Hematopoietic multipotent progenitor cell treated with erythropoietin and hydrocortisone succinate and interleukin-3 and kit ligand, for 17 days (in vitro differentiated cells): ENCODE results near the gene MGST3.
"Not testable (repeated sequence)": the region's sequence is repeated elsewhere in the genome, so short reads cannot be mapped to it uniquely, and the experiment has no call there.

Experiments used
- DNase-seq: peaks from one replicate; pipeline ENCODE4 v3.0.0-alpha.2; 2015; ENCODE audit warnings: low spot score

Gene MGST3

DNA sequence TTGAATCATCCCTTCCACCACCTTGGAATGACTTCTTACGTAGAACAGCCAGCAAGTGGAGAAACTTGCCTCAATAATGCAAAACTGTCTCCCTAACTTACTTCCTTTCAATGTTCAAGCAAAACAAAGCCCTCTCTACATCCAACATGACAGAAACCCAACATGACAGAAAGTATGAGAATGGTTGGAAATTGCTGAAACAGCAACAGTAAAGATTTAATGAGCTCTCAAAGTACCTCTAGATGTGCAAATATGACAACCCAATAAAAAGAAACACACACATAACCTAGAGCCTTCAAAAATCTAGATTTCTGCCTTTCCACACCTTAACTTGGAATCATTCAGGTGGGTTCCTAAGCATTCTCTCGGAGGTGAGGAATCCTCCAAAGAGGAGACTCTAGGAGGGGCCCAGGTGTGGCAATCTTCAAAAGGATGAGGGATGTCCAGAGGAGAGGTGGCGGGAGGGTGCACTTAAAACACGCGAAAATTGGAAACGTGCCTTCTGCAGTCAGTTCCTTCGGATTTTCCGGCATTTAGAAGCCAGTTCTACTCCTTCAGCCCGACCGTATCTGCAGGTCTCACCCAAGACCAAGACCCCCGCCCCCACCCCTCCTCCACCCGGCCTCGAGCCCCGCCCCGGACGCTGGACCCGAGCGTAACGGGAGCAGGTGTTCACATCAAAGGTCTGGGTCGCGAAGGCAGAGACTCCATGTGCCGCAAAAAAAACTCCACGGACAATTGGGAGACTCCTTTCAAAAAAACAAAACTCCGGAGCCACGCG, 996 bp upstream of the MGST3 start:
- DNase-seq, result no peak

GRCh38 chr1:165631342-165632151, 513 bp downstream of the MGST3 start:
- DNase-seq, result peak; percentile 87

DNA sequence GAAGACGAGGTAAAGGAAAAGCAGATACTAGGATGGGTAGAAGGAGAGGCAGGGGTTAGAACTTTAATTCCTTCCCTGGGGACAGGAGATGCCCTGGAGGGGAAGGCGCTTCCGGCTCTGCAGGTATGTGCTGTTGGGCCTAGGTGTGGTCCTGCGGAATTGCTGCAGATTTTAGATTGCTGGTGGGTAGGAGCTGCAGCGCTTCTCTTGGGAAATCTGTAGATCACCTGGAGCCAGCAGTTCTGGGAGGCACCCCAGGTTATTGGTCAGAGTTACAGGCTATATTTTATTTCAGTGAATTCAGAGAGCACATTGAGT, 1.1 kb downstream of the MGST3 start:
- DNase-seq, result no peak

DNA sequence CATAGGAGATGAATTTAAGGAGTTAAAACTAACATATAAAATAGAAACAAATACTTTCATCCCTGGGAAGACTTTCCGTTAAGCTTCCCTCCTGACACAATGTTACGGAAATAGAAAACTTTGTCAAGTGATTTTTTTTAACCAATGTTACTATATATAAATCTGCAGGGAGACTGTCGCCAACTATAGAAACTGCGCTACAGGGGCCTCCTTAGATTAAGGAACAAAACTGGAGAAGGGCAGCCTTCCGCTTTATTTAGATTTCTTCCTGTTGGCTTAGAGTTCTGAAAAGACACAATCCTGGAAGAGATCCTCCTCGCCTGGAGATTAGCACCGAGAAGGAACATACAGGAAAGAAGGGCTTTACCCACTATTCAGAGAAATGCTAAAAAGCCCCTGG, 1.5 kb downstream of the MGST3 start:
- no peak for DNase-seq

DNA sequence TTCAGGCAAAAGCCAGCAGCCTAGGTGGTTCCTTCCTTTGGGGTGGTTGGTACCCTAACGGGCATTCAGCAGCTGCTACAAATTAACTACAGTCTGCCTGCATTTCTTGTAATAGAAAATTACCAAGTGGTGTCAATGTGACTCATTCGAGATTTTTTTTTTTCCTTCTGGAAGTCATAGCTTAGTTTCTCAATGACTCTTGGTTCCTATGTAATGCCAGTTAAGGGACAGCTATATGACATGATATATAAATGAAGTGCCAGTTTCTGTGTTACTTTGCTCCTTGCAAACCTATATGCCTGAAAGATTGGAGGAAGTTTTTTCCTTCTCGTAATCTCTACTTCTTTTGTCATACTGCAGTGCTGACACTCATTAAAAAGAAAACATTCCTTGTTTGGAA, 2.6 kb downstream of the MGST3 start:
- peak; percentile 41 for DNase-seq

DNA sequence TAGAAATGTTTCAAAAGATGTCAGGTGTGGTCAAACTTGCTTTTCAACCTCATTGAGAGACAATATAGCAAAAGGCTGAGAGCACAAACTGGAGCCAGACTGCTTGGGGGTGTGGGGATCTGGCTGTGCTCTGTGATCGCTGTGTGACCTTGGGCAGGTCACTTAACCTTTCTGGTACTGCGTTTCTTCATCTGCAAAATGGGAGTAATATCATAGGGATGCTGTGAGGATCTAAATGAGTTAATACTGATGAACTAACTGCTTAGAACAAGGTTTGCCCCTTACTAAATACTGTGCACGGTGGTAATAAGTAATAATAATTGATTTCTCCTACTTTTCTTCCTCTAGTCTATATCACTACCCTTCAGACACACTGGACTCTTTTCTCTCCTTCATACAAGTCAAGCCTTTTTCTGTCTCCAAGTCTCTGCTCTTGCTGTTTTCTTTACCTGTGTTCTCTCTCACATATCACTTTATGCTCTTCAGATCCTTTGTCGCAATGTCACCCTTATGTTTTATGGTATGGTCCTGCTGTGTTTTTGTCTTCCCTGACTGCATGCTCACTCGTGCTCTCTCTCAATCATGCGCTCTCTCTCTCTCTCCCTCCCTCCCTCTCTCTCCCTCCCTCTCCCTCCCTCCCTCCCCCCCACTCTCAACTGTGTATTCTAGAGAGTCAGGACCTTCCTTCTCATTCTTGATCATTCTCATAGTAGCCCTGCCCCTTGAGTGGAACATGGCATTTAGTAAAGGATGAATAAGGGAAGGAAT, 3.3 kb downstream of the MGST3 start:
- DNase-seq, result peak; percentile 33

- DNase-seq, result no peak
These were observed 4.3 kb downstream of the MGST3 start for GRCh38 chr1:165635329-165635728.

GRCh38 chr1:165635823-165636222, 4.8 kb downstream of the MGST3 start:
- DNase-seq, result no peak

GRCh38 chr1:165637427-165637826, 6.4 kb downstream of the MGST3 start:
- no peak for DNase-seq

DNA sequence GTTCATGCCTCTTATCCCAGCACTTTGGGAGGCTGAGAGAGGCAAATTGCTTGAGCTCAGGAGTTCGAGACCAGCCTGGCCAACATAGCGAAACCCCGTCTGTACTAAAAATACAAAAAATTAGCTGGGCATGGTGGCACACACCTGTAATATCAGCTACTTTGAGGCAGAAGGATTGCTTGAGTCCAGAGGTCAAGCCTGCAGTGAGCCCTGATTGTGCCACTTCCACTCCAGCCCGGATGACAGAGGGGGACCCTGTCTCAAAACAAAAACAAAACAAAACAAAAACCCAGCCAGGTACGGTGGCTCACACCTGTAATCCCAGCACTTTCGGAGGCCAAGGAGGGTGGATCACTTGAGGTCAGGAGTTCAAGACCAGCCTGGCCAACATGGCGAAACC, 7.2 kb downstream of the MGST3 start:
- not testable (repeated sequence) for DNase-seq

DNA sequence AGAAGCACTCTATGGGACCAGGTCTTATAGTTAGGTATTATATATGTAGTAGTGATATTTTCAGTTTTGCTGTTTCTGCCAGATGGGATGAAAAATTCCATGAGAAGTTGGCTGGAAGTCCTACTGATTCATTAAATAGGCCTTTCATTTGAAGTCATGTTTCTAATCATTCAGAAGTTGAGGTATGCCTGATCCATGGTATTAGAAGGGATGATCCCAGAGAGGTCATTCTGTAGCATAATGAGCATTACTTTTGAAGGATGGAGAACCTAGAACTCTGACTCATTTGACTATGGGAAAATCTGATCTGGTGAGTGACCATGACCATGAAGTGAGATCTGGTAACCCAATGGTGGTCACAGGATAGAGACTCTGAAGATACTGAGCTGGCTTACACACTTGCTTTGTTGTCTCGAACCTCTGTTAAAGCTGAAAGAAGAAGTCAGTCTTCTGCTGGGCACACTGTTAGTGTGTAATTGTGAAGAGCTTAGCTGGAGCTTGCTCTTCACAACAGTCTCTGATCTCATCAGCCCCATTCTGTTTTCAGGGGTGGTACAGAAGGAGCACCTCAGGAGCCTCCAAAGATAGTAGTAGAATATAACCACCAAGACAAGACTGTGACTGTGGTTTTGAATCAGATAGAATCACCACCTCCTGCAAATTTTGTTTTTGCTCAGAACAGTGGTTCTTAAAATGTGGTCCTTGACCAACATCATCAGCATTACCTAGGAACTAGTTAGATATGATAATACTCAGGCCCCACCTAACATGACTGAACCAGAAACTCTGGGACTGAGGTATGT, 9.0 kb downstream of the MGST3 start:
- no peak for DNase-seq

- no peak for DNase-seq
These were observed 10.4 kb downstream of the MGST3 start for GRCh38 chr1:165641231-165641987.

- peak; percentile 23 for DNase-seq
These were observed 13.2 kb downstream of the MGST3 start for GRCh38 chr1:165644064-165644735.

- peak; percentile 90 for DNase-seq
These were observed 14.8 kb downstream of the MGST3 start for GRCh38 chr1:165645654-165646366.

DNA sequence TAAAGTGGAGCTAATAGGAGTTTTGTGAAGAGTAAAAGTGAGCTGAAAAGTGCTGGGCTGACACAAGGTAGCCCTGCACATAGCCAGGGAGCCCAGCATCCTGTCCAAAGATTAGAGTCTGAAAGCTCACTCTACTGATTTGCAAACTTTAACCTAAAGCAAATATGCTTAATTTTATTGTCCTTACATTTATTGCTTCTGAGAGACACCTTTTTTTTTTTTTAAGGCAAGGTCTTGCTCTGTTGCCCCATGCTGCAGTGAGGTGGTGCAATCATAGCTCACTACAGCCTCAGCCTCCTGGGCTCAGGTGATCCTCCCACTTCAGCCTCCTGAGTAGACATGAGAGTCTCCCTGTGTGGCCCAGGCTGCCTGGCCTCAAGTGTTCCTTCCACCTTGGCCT, 16.5 kb downstream of the MGST3 start:
- peak; percentile 30 for DNase-seq

DNA sequence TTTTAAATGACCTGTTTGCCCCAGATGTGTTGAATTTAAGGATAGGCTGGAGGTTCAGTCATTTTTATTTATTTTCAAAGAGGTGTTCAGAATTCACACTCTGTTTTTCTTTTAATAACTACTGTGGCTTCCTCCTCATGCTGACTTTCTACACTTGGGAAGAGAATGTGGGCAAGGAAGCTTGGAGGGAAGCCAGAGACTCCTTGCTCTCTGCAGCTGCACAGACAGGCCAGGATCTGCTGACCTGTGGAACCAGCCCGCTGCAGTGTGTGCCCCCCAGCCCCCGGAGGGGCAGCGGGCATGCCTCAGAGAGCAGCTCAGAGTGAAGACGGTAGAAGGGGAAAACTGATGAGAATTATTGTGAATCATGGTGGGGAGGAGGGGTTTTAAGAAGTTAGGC, 16.9 kb downstream of the MGST3 start:
- no peak for DNase-seq

DNA sequence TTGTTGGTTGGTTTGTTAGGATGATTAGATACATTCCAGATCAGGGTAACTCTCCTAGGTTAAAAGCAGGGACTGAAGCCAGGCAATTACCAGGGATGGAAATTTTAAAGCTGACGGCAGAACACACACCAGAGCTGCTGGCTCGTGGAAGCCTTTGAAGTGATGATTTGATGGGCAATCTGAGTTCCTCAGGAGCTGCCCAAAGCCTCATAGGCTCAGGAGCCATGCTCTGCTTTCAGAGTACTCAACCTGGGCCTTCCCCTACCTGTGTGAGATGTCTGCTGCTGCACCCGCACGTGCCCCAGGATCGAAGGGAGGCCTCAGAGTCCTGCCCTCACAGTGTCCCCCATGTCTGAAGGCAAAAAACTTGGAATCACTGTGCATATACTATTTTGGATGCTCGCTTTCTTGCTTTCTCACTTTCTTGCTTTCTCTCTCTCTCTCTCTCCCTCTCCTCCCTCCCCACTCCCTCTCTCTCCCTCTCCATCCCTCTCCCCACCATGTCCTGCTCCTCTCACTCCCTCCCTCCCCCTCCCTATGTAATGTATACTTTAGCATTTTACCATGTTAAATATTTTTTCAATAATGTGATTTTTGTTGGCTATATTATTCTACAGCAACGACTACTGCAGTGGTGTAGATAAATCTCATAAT, 18.0 kb downstream of the MGST3 start:
- no peak for DNase-seq

DNA sequence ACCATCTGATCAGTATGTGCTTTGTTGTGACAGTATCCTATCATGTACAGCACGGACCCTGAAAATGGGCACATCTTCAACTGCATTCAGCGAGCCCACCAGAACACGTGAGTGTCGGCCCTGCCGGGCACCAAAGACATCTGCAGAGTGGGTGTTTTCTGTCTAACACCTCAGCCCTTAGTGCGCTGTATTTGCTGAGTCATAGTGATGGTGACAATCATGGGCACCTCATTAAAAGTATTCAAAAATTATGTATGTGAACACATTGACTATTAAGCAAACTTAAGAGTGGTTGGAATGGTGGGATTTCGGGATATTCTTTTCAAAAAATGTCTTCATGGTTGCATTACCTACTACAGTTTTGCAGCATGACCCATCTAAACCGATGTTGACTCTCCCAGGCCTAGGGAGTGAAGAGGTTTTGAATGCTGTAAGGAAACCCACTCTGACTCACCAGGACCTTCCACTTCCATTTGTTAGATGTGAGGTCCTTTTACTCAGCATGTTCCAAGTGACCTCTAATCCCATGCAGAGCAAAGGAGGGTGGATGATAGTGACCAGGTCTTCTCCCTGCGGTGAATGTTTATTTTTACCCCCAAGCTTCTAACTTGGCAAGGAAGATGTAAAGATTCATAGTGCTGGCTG, 20.1 kb downstream of the MGST3 start:
- DNase-seq, result peak; percentile 72
